ENCODE measurements around the gene PCIF1.

The PCIF1 gene

DNA sequence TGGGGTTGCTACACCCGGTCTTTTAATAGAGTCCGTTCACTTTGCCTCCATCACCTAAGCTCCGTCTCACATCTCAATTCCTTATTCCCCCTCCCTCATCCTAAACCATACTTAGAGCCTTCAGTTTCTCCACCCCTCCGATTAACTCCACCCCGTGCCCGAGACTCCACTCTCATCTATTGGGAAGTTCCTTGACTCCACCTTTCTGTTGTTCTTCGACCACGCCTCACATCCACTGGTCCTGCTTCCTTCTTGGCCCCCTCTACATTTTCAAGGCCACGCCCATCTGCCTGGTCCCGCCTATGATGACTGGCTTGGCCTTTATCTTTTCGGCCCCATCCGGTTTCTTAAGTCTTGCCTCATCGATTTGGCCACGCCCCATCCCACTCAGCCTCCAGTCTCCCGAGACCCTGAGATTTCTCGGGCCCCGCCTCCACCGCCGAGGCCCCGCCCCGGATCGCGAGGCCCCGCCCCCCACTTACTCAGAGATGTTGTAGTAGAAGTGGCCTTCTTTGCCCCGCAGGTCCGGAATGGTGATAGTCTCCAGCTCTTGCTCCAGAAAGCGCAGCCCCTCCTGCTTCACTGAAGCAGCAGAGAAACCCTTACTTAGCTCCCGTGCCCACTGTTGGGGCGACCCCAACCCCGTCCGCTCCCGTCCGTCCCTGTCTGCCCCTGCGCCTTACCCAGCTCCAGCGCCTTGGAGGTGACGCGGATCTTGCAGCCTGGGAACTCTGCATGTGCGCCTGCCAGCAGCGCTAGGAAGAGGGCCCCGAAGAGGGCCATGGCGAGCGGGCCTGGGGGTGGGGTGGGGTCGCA, 23.6 kb upstream of the PCIF1 start:
- Mint-ChIP-seq H3K27me3 (peaks cover 5% of the 10 kb centered on the region), H3K9me3 (no peaks in the 10 kb centered on the region), H3K27ac (peak overlapping the region; percentile 58), H3K4me3 (peak overlapping the region; percentile 80), H3K36me3 (no peaks in the 10 kb centered on the region), H3K4me1 (peaks cover 14% of the 10 kb centered on the region)
- DNase-seq (ENCODE audit: low spot score in 2 of 2): peak; percentile 90 to 93
- ATAC-seq (ENCODE audit: low read depth): peak; percentile 88

- no peaks in the 10 kb centered on the region for H3K9me3 Mint-ChIP-seq
- peak within 1 kb of the TSS; percentile 80 for H3K4me3 Mint-ChIP-seq
- H3K36me3 Mint-ChIP-seq: no peaks in the 10 kb centered on the region
- H3K27me3 Mint-ChIP-seq: peaks cover 5% of the 10 kb centered on the region
- peak within 1 kb of the TSS; percentile 58 for H3K27ac Mint-ChIP-seq
- H3K4me1 Mint-ChIP-seq: peaks cover 14% of the 10 kb centered on the region
- DNase-seq (ENCODE audit: low spot score in 2 of 2): peak; percentile 25 to 44
- peak; percentile 18 for ATAC-seq (ENCODE audit: low read depth)
These were observed 22.8 kb upstream of the PCIF1 start, which contains the start of gene PLTP for GRCh38 chr20:45911486-45912343. Gene PLTP (minus strand): TSS chr20:45912155. CDS start chr20:45911452, 703 bp downstream.

DNA sequence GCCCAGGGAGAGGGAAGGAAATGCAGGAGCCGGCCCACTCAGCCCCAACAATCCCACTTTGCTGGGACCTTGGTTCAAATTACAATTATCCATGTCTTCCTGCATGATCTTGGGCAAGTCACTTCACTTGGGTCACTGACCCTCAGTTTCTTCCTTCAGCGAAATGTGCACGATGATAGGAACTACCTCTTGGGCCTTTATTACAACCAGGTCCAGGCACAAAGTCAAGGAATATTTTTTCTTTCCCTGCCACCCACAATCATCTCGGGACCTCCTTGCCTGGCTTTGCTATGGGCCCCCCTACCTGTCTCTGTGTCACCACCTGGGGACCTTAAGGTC, 22.2 kb upstream of the PCIF1 start:
- DNase-seq (ENCODE audit: low spot score in 2 of 2) (no peak), ATAC-seq (ENCODE audit: low read depth) (no peak)
- no peak overlapping the region for H3K27ac Mint-ChIP-seq
- H3K36me3 Mint-ChIP-seq: no peaks in the 10 kb centered on the region
- H3K9me3 Mint-ChIP-seq: no peaks in the 10 kb centered on the region
- H3K27me3 Mint-ChIP-seq: peaks cover 5% of the 10 kb centered on the region
- peak overlapping the region; percentile 53 for H3K4me3 Mint-ChIP-seq
- H3K4me1 Mint-ChIP-seq: peaks cover 14% of the 10 kb centered on the region

GRCh38 chr20:45913116-45913515, 21.4 kb upstream of the PCIF1 start:
- DNase-seq (ENCODE audit: low spot score in 2 of 2) (no peak), ATAC-seq (ENCODE audit: low read depth) (no peak)
- Mint-ChIP-seq H3K27ac (no peak overlapping the region), H3K4me1 (peaks cover 14% of the 10 kb centered on the region), H3K9me3 (no peaks in the 10 kb centered on the region), H3K4me3 (peak overlapping the region; percentile 68), H3K27me3 (peaks cover 5% of the 10 kb centered on the region), H3K36me3 (no peaks in the 10 kb centered on the region)

GRCh38 chr20:45917790-45918141, 16.7 kb upstream of the PCIF1 start:
- DNase-seq (ENCODE audit: low spot score in 2 of 2) (no peak), ATAC-seq (ENCODE audit: low read depth) (no peak)
- H3K27ac Mint-ChIP-seq: no peak overlapping the region
- no peak overlapping the region for H3K4me3 Mint-ChIP-seq
- H3K4me1 Mint-ChIP-seq: peaks cover 2% of the 10 kb centered on the region
- H3K36me3 Mint-ChIP-seq: no peaks in the 10 kb centered on the region
- peaks cover 12% of the 10 kb centered on the region for H3K27me3 Mint-ChIP-seq
- H3K9me3 Mint-ChIP-seq: no peaks in the 10 kb centered on the region

DNA sequence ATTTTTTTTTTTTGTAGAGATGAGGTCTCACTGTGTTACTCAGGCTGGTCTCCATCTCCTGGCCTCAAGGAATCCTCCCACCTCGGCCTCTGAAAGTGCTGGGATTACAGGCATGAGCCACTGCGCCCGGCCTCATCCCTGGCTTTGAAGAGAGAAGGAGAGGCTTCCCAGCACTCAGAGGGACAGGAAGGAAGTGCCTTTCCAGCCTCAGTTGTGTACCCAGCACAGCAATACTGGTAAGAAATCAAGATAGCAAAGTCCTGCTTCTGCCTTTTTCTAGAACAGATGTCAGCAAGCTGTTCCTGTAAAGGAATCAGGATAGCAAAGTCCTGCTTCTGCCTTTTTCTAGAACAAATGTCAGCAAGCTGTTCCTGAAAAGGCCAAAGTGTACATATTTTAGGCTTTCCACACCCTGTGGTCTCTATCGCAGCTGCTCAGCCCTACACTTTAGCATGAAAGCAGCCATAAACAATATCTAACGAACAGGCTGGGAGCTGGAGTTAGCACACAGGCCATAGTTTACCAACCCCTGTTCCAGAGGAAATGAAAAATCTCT, 16.2 kb upstream of the PCIF1 start:
- ATAC-seq (ENCODE audit: low read depth): no peak

DNA sequence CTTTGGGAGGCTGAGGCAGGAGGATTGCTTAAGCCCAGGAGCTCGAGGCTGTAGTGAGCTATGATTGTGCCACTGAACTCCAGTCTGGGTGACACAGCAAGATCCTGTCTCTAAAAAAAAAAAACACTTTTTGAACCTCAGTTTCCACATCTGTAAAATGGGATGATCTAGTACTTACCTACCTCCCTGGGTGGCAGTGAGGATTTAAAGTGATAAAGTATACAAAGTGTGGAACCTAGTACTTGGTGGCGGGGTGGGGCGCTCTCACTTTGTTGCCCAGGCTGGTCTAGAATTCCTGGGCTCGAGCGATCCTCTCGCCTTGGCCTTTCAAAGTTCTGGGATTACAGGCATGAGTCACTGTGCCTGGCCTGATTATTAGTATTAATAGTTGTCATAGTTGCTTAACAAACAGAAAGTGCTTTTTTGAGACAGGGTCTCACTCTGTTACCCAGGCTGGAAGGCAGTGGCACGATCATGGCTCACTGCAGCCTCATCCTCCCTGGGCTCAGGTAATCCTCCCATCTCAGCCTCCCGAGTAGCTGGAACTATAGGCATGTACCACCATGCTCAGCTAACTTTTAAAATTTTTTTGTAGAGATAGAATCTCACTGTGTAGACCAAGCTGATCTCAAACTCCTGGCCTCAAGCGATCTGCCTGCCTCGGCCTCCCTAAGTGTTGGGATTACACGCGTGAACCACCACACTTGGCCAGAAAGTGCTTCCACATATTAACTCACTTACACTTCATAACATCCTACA, 15.5 kb upstream of the PCIF1 start:
- Mint-ChIP-seq H3K4me3 (no peak overlapping the region), H3K27ac (no peak overlapping the region)

More for the DNA sequence above, 16.2 kb upstream of the PCIF1 start:
- no peaks in the 10 kb centered on the region for H3K4me1 Mint-ChIP-seq
- no peak for DNase-seq (ENCODE audit: low spot score in 2 of 2)
- peaks cover 10% of the 10 kb centered on the region for H3K27me3 Mint-ChIP-seq
- H3K9me3 Mint-ChIP-seq: no peaks in the 10 kb centered on the region
- H3K36me3 Mint-ChIP-seq: no peaks in the 10 kb centered on the region
- H3K4me3 Mint-ChIP-seq: no peak overlapping the region
- H3K27ac Mint-ChIP-seq: no peak overlapping the region

DNA sequence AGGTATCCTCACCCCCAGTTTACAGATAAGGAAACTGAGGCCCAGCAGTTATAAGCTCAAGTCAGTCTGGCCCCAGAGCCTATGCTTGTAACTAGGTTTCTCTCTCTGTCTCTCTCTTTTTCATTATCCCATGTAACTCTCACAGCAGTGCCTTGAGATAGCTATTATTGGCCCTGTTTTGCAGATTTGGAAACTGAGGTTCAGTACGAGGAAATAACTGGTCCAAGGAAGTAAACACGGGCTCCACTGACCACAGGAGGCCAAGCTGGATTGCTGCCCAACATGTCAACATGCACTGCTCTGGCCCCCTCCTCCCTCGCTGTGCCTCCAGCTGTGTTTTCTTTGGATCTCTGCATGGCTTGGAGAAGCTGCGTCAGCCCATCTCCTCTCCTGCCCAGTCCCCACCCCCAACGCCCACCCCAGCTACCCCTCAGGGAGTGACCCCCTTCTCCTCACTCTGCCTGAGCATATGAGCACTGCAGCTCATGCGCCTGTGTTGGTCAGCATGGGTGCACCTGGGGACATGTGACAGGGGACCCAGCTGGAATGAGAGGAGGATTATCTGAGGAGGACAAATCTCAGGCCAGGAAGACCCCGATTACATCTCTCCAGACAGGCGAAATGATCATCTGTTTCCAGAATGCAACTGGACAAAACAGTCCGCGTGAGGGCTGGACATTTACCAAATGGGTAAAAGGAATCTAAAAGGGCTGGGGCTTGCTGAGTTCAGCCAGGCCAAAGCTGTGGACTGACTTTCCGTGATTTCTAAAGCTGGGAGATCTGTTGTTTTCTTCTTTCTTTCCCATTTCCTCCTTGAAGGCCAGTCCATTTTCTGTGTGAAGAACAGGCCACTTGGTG, 14.7 kb upstream of the PCIF1 start:
- DNase-seq (ENCODE audit: low spot score in 2 of 2) (no peak), ATAC-seq (ENCODE audit: low read depth) (no peak)
- Mint-ChIP-seq H3K27ac (no peak overlapping the region), H3K27me3 (peaks cover 10% of the 10 kb centered on the region), H3K4me1 (no peaks in the 10 kb centered on the region), H3K36me3 (no peaks in the 10 kb centered on the region), H3K9me3 (no peaks in the 10 kb centered on the region), H3K4me3 (no peak overlapping the region)

More for the DNA sequence above, 15.5 kb upstream of the PCIF1 start:
- Mint-ChIP-seq H3K9me3 (no peaks in the 10 kb centered on the region), H3K36me3 (no peaks in the 10 kb centered on the region), H3K4me1 (no peaks in the 10 kb centered on the region), H3K27me3 (peaks cover 10% of the 10 kb centered on the region)
- DNase-seq (ENCODE audit: low spot score in 2 of 2) (no peak), ATAC-seq (ENCODE audit: low read depth) (no peak)

- ATAC-seq (ENCODE audit: low read depth) (no peak), DNase-seq (ENCODE audit: low spot score in 2 of 2) (no peak)
- peaks cover 10% of the 10 kb centered on the region for H3K27me3 Mint-ChIP-seq
- H3K4me1 Mint-ChIP-seq: no peaks in the 10 kb centered on the region
- H3K9me3 Mint-ChIP-seq: no peaks in the 10 kb centered on the region
- H3K36me3 Mint-ChIP-seq: no peaks in the 10 kb centered on the region
- no peak overlapping the region for H3K27ac Mint-ChIP-seq
- no peak overlapping the region for H3K4me3 Mint-ChIP-seq
These were observed 13.8 kb upstream of the PCIF1 start for GRCh38 chr20:45920462-45921336.

- Mint-ChIP-seq H3K4me3 (no peak overlapping the region), H3K36me3 (no peaks in the 10 kb centered on the region), H3K9me3 (no peaks in the 10 kb centered on the region), H3K27ac (no peak overlapping the region), H3K4me1 (no peaks in the 10 kb centered on the region), H3K27me3 (peaks cover 10% of the 10 kb centered on the region)
- DNase-seq (ENCODE audit: low spot score in 2 of 2) (no peak), ATAC-seq (ENCODE audit: low read depth) (no peak)
These were observed 12.9 kb upstream of the PCIF1 start for GRCh38 chr20:45921337-45922189.

GRCh38 chr20:45924391-45925261, 9.9 kb upstream of the PCIF1 start:
- no peaks in the 10 kb centered on the region for H3K9me3 Mint-ChIP-seq
- no peak overlapping the region for H3K4me3 Mint-ChIP-seq
- no peaks in the 10 kb centered on the region for H3K4me1 Mint-ChIP-seq
- ATAC-seq (ENCODE audit: low read depth) (no peak), DNase-seq (ENCODE audit: low spot score in 2 of 2) (no peak)
- no peak overlapping the region for H3K27ac Mint-ChIP-seq
- H3K36me3 Mint-ChIP-seq: no peaks in the 10 kb centered on the region
- H3K27me3 Mint-ChIP-seq: peaks cover 10% of the 10 kb centered on the region

Measured in memory B cell (primary cell).